Trophoblast cell (in vitro differentiated cells and primary cell): ENCODE data around the gene NXT1.

Experiments used
- DNase-seq, 2 donors: peaks; one replicate each; pipeline ENCODE4 v3.0.0-alpha.2; 2016
- H2AFZ ChIP-seq: 2 replicates; pipeline ENCODE4 v1.6.1; 2013; ENCODE audit warnings: low read length, moderate library complexity, mild to moderate bottlenecking; ENCODE audit not compliant: insufficient read depth, poor library complexity
- H2AK5ac ChIP-seq: 2 replicates; pipeline ENCODE4 v1.6.1; 2013; ENCODE audit warnings: mild to moderate bottlenecking, low read length
- H2BK120ac ChIP-seq: 2 replicates; pipeline ENCODE4 v1.6.1; 2013; ENCODE audit warnings: low read length, mild to moderate bottlenecking, moderate library complexity; ENCODE audit not compliant: insufficient read depth, poor library complexity
- H2BK12ac ChIP-seq: 2 replicates; pipeline ENCODE4 v1.6.1; 2013; ENCODE audit warnings: mild to moderate bottlenecking, low read length, moderate library complexity
- H2BK5ac ChIP-seq: 2 replicates; pipeline ENCODE4 v1.6.1; 2013; ENCODE audit warnings: low read length, low read depth, moderate library complexity, mild to moderate bottlenecking; ENCODE audit not compliant: poor library complexity
- H3K14ac ChIP-seq: 2 replicates; pipeline ENCODE4 v1.6.1; 2013; ENCODE audit warnings: mild to moderate bottlenecking, low read length
- H3K18ac ChIP-seq: 2 replicates; pipeline ENCODE4 v1.6.1; 2013; ENCODE audit warnings: mild to moderate bottlenecking, low read length
- H3K23ac ChIP-seq: 2 replicates; pipeline ENCODE4 v1.6.1; 2013; ENCODE audit warnings: low read length
- H3K27ac ChIP-seq: 2 replicates; pipeline ENCODE4 v1.5.1; 2013; ENCODE audit warnings: low read depth, mild to moderate bottlenecking, inconsistent platforms, low read length, moderate library complexity
- H3K27me3 ChIP-seq: 2 replicates; pipeline ENCODE4 v1.6.1; 2013; ENCODE audit warnings: inconsistent platforms, mild to moderate bottlenecking, low read length, moderate library complexity; ENCODE audit not compliant: insufficient read depth
- H3K36me3 ChIP-seq, 2 experiments: 1 replicate in 1 of 2; 2 replicates in 1 of 2; pipeline ENCODE4 v1.6.1; 2013; ENCODE audit warnings: low read length in 2 of 2, mild to moderate bottlenecking in 2 of 2, moderate library complexity in 1 of 2; ENCODE audit not compliant: insufficient read depth in 2 of 2, control insufficient read depth in 1 of 2
- H3K4ac ChIP-seq: 2 replicates; pipeline ENCODE4 v1.6.1; 2013; ENCODE audit warnings: low read depth, mild to moderate bottlenecking, low read length, moderate library complexity
- H3K4me1 ChIP-seq, 2 experiments: 1 replicate in 1 of 2; 2 replicates in 1 of 2; pipeline ENCODE4 v1.6.1; 2013; ENCODE audit warnings: low read length in 2 of 2, mild to moderate bottlenecking in 2 of 2, moderate library complexity in 1 of 2; ENCODE audit not compliant: insufficient read depth in 2 of 2, control insufficient read depth in 1 of 2
- H3K4me2 ChIP-seq: 2 replicates; pipeline ENCODE4 v1.6.1; 2013; ENCODE audit warnings: inconsistent platforms, mild to moderate bottlenecking, low read length, moderate library complexity
- H3K4me3 ChIP-seq: 2 replicates; pipeline ENCODE4 v1.5.1; 2013; ENCODE audit warnings: mild to moderate bottlenecking, low read depth, low read length, inconsistent platforms
- H3K79me1 ChIP-seq: one replicate; pipeline ENCODE4 v1.6.1; 2013; ENCODE audit warnings: low read length
- H3K79me2 ChIP-seq: 2 replicates; pipeline ENCODE4 v1.6.1; 2013; ENCODE audit warnings: low read length, mild to moderate bottlenecking; ENCODE audit not compliant: control insufficient read depth, insufficient read depth, poor library complexity
- H3K9ac ChIP-seq: 2 replicates; pipeline ENCODE4 v1.6.1; 2013; ENCODE audit warnings: mild to moderate bottlenecking, low read length
- H3K9me3 ChIP-seq: 2 replicates; pipeline ENCODE4 v1.6.1; 2013; ENCODE audit warnings: low read depth, mild to moderate bottlenecking, control low read depth, inconsistent platforms, low read length; ENCODE audit not compliant: insufficient read depth
- H4K12ac ChIP-seq: 2 replicates; pipeline ENCODE4 v1.6.1; 2013; ENCODE audit warnings: low read depth, mild to moderate bottlenecking, low read length, moderate library complexity
- H4K8ac ChIP-seq: 2 replicates; pipeline ENCODE4 v1.6.1; 2013; ENCODE audit warnings: low read depth, mild to moderate bottlenecking, low read length, moderate library complexity
- H4K91ac ChIP-seq: one replicate; pipeline ENCODE4 v1.6.1; 2013; ENCODE audit warnings: low read depth, mild to moderate bottlenecking, low read length, moderate library complexity
- WGBS: extraction: QIAGEN DNeasy Blood & Tissue Kit; methylation state at CpG from one replicate; pipeline ENCODE4 v1.1.7; 2013; ENCODE audit warnings: missing lambda C conversion rate; ENCODE audit not compliant: insufficient read length, insufficient coverage; ENCODE audit errors: extremely low coverage; 5-methylcytosine and 5-hydroxymethylcytosine counted together

The NXT1 gene

GRCh38 chr20:23357767-23358562 lies 7.4 kb downstream of the NXT1 start:
- Histone ChIP-seq H3K14ac (peak overlapping the region; percentile 83), H2AK5ac (no peak overlapping the region), H2AFZ (peak overlapping the region; percentile 38), H4K8ac (peak overlapping the region; percentile 92), H3K4me3 (peak overlapping the region; percentile 92), H2BK120ac (peak overlapping the region; percentile 23), H3K9me3 (no peaks in the 10 kb centered on the region), H3K36me3 (peaks cover 14 to 15% of the 10 kb centered on the region in 2 experiments), H2BK5ac (peak overlapping the region; percentile 80), H3K9ac (peak overlapping the region; percentile 90), H3K4me1 (peaks cover 13 to 16% of the 10 kb centered on the region in 2 experiments), H3K4me2 (peak overlapping the region; percentile 84), H3K4ac (peak overlapping the region; percentile 38), H3K27me3 (no peaks in the 10 kb centered on the region), H2BK12ac (no peak overlapping the region), H3K79me1 (peaks cover 16% of the 10 kb centered on the region), H3K79me2 (peaks cover 12% of the 10 kb centered on the region), H4K12ac (peak overlapping the region; percentile 86), H3K18ac (peak overlapping the region; percentile 80), H3K27ac (peak overlapping the region; percentile 93), H4K91ac (peak overlapping the region; percentile 74), H3K23ac (no peak overlapping the region)
- WGBS, result no CpG with 5 or more reads among the region's 71 CpGs
- peak; percentile 100 for DNase-seq

GRCh38 chr20:23358563-23358906 lies 7.9 kb downstream of the NXT1 start:
- H2BK5ac ChIP-seq, result no peak overlapping the region
- no peak overlapping the region for H4K12ac ChIP-seq
- no peak overlapping the region for H3K18ac ChIP-seq
- no peak overlapping the region for H3K27ac ChIP-seq
- no peak overlapping the region for H4K8ac ChIP-seq
- H2AFZ ChIP-seq, result no peak overlapping the region
- no peak overlapping the region for H2BK12ac ChIP-seq
- no peaks in the 10 kb centered on the region for H3K27me3 ChIP-seq
- peaks cover 16% of the 10 kb centered on the region for H3K79me1 ChIP-seq
- H3K4ac ChIP-seq, result no peak overlapping the region
- DNase-seq, result no peak
- H3K79me2 ChIP-seq, result peaks cover 17% of the 10 kb centered on the region
- no peak overlapping the region for H3K23ac ChIP-seq
- H3K9me3 ChIP-seq, result no peaks in the 10 kb centered on the region
- H3K14ac ChIP-seq, result no peak overlapping the region
- no peak overlapping the region for H3K4me2 ChIP-seq
- H2BK120ac ChIP-seq, result no peak overlapping the region
- H4K91ac ChIP-seq, result no peak overlapping the region
- no CpG with 5 or more reads among the region's 6 CpGs for WGBS
- no peak overlapping the region for H3K4me3 ChIP-seq
- H3K36me3 ChIP-seq, result peaks cover 14 to 15% of the 10 kb centered on the region in 2 experiments
- H3K9ac ChIP-seq, result no peak overlapping the region
- H2AK5ac ChIP-seq, result no peak overlapping the region
- peaks cover 19 to 22% of the 10 kb centered on the region in 2 experiments for H3K4me1 ChIP-seq

- no peaks in the 10 kb centered on the region for H3K9me3 ChIP-seq
- H3K4me3 ChIP-seq, result no peak overlapping the region
- no peak overlapping the region for H2AFZ ChIP-seq
- WGBS, result no CpG with 5 or more reads among the region's 7 CpGs
- peaks cover 16% of the 10 kb centered on the region for H3K79me1 ChIP-seq
- no peak overlapping the region for H3K4ac ChIP-seq
- no peak overlapping the region for H3K23ac ChIP-seq
- H2AK5ac ChIP-seq, result no peak overlapping the region
- peak overlapping the region; percentile 52 for H4K8ac ChIP-seq
- H2BK5ac ChIP-seq, result no peak overlapping the region
- H3K4me2 ChIP-seq, result no peak overlapping the region
- no peak overlapping the region for H3K18ac ChIP-seq
- peak overlapping the region; percentile 38 for H2BK12ac ChIP-seq
- H2BK120ac ChIP-seq, result no peak overlapping the region
- H3K79me2 ChIP-seq, result peaks cover 17% of the 10 kb centered on the region
- H3K9ac ChIP-seq, result no peak overlapping the region
- H3K27me3 ChIP-seq, result no peaks in the 10 kb centered on the region
- no peak overlapping the region for H4K91ac ChIP-seq
- DNase-seq, result no peak
- no peak overlapping the region for H3K27ac ChIP-seq
- H3K14ac ChIP-seq, result no peak overlapping the region
- H4K12ac ChIP-seq, result peak overlapping the region; percentile 56
- H3K4me1 ChIP-seq, result peaks cover 19 to 22% of the 10 kb centered on the region in 2 experiments
- peaks cover 11 to 12% of the 10 kb centered on the region in 2 experiments for H3K36me3 ChIP-seq
Measured at GRCh38 chr20:23358923-23359593, 8.5 kb downstream of the NXT1 start.

- DNase-seq, result no peak
- Histone ChIP-seq H2AK5ac (no peak overlapping the region), H4K12ac (no peak overlapping the region), H3K4me1 (peaks cover 19 to 22% of the 10 kb centered on the region in 2 experiments), H3K14ac (no peak overlapping the region), H3K79me2 (peaks cover 17% of the 10 kb centered on the region), H3K23ac (no peak overlapping the region), H3K9ac (no peak overlapping the region), H2BK5ac (no peak overlapping the region), H3K18ac (no peak overlapping the region), H3K79me1 (peaks cover 16% of the 10 kb centered on the region), H4K8ac (no peak overlapping the region), H3K27me3 (no peaks in the 10 kb centered on the region), H3K36me3 (peaks cover 9 to 16% of the 10 kb centered on the region in 2 experiments), H3K9me3 (no peaks in the 10 kb centered on the region), H3K4ac (no peak overlapping the region), H2AFZ (no peak overlapping the region), H2BK120ac (no peak overlapping the region), H3K4me3 (no peak overlapping the region), H3K27ac (no peak overlapping the region), H3K4me2 (no peak overlapping the region), H4K91ac (no peak overlapping the region), H2BK12ac (no peak overlapping the region)
- no CpG with 5 or more reads among the region's 1 CpG for WGBS
Measured at GRCh38 chr20:23360531-23360930, 9.9 kb downstream of the NXT1 start.
